RWPE1 (cell line): ENCODE results near the gene RPL35.

Experiments
- CTCF ChIA-PET: fragments of 350-600 bp; sonication (Branson Sonifier 250); formaldehyde crosslinking; extraction: SDS; loops from one replicate; lab custom pipeline; 2021; lab: Yijun Ruan, JAX
- POLR2A ChIA-PET: fragments of 400-600 bp; formaldehyde crosslinking; extraction: SDS; loops from one replicate; lab custom pipeline; 2020; ENCODE audit warnings: antibody characterized with exemption; ENCODE audit not compliant: low non-redundant PET; lab: Yijun Ruan, JAX
- DNase-seq: peaks from one replicate; pipeline ENCODE4 v3.0.0; 2012; ENCODE audit warnings: low spot score
- H3K27ac ChIP-seq: fragments of 450-650 bp; 2 replicates; pipeline ENCODE4 v1.5.1; 2017
- CTCF ChIP-seq: fragments of 450-650 bp; conservative IDR thresholded peaks from 2 replicates; pipeline ENCODE4 v1.5.1; 2017; ENCODE audit warnings: low read depth, mild to moderate bottlenecking

Gene RPL35

GRCh38 chr9:124879226-124879625 is 17.5 kb upstream of the RPL35 start:
- ChIA-PET CTCF (interaction anchor here (0.5 to 1.1 kb wide), 3 partner anchors 10 to 311 kb away, joined by 3 to 4 read pairs (median 4); no protein-coding TSS in a partner anchor), POLR2A (interaction anchor here (0.6 kb wide), 1 partner anchor 17 kb away, joined by 3 read pairs; no protein-coding TSS in a partner anchor)
- H3K27ac ChIP-seq: peak overlapping the region; percentile 37; the same call in 1 of the 2 replicates
- DNase-seq: no peak
- TF ChIP-seq CTCF: no peak

- ChIA-PET CTCF (interaction anchor here (0.5 kb wide), 1 partner anchor 311 kb away, joined by 4 read pairs; no protein-coding TSS in a partner anchor), POLR2A (interaction anchor here (0.6 kb wide), 1 partner anchor 16 kb away, joined by 3 read pairs; no protein-coding TSS in a partner anchor)
- no peak for TF ChIP-seq CTCF
- DNase-seq: no peak
- H3K27ac ChIP-seq: peak overlapping the region; percentile 40
Measured at GRCh38 chr9:124878518-124878917, 16.8 kb upstream of the RPL35 start.

GRCh38 chr9:124878021-124878420 is 16.3 kb upstream of the RPL35 start:
- TF ChIP-seq CTCF: no peak
- no peak for DNase-seq
- ChIA-PET POLR2A (interaction anchor here (0.5 kb wide), 1 partner anchor 109 kb away, joined by 3 read pairs; no protein-coding TSS in a partner anchor), CTCF (interaction anchor here (0.7 kb wide), 1 partner anchor 9 kb away, joined by 3 read pairs; no protein-coding TSS in a partner anchor)
- H3K27ac ChIP-seq: no peak overlapping the region

GRCh38 chr9:124877021-124877782 is 15.4 kb upstream of the RPL35 start:
- TF ChIP-seq CTCF: no peak
- peak overlapping the region; percentile 46 for H3K27ac ChIP-seq
- ChIA-PET POLR2A (no interaction called here), CTCF (interaction anchor here (0.7 kb wide), 1 partner anchor 10 kb away, joined by 3 read pairs; no protein-coding TSS in a partner anchor)
- DNase-seq: no peak

GRCh38 chr9:124875501-124875900 is 13.7 kb upstream of the RPL35 start:
- no peak for TF ChIP-seq CTCF
- peak overlapping the region; percentile 46 for H3K27ac ChIP-seq
- ChIA-PET CTCF (interaction anchor here (0.6 to 0.8 kb wide), 3 partner anchors 17 to 22 kb away, joined by 3 to 4 read pairs (median 3); partner anchors contain the start of gene WDR38), POLR2A (no interaction called here)
- DNase-seq: no peak

GRCh38 chr9:124873664-124874063 is 11.9 kb upstream of the RPL35 start:
- ChIA-PET POLR2A (no interaction called here), CTCF (interaction anchor here (0.6 to 1.5 kb wide), 4 partner anchors 20 to 204 kb away, joined by 3 to 9 read pairs (median 4); partner anchors contain the start of gene WDR38)
- no peak for DNase-seq
- TF ChIP-seq CTCF: no peak
- H3K27ac ChIP-seq: peak overlapping the region; percentile 46
